AG08395 (cell line): ENCODE data around the gene USP9X.
"Not testable (repeated sequence)": the region's sequence is repeated elsewhere in the genome, so short reads cannot be mapped to it uniquely, and the experiment has no call there.

ENCODE experiments used
- DNase-seq: peaks from one replicate; pipeline ENCODE4 v3.0.0; 2012; ENCODE audit warnings: mixed read lengths, low spot score

USP9X gene

GRCh38 chrX:41084893-41085511 is at the start of gene USP9X:
USP9X (plus strand) TSS chrX:41085445; CDS start chrX:41123629, 38,184 bp downstream.
- peak; percentile 90 for DNase-seq

GRCh38 chrX:41035582-41035981 is 49.7 kb upstream of the USP9X start:
- no peak for DNase-seq

- DNase-seq, result no peak
Measured at GRCh38 chrX:41036668-41037326, 48.4 kb upstream of the USP9X start.

DNA sequence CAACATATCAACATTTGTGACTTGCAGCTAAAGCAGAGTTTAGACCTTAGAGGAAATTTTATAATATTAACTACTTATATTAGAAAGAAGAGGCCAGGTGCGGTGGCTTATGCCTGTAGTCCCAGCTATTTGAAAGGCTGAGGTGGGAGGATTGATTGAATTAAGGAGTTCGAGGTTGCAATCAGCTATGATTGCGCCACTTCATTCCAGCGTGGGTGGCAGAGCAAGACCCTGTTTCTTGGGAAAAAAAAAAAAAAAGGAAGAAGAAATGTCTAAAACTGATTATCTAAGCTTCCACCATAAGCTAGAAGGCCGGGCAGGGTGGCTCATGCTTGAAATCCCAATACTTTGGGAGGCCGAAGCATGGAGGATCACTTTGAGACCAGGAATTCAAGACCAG is 42.0 kb upstream of the USP9X start:
- no peak for DNase-seq

- peak; percentile 33 for DNase-seq
Measured at GRCh38 chrX:41043674-41044345, 41.4 kb upstream of the USP9X start.

GRCh38 chrX:41045960-41046567 is 39.2 kb upstream of the USP9X start:
- DNase-seq, result peak; percentile 15

DNA sequence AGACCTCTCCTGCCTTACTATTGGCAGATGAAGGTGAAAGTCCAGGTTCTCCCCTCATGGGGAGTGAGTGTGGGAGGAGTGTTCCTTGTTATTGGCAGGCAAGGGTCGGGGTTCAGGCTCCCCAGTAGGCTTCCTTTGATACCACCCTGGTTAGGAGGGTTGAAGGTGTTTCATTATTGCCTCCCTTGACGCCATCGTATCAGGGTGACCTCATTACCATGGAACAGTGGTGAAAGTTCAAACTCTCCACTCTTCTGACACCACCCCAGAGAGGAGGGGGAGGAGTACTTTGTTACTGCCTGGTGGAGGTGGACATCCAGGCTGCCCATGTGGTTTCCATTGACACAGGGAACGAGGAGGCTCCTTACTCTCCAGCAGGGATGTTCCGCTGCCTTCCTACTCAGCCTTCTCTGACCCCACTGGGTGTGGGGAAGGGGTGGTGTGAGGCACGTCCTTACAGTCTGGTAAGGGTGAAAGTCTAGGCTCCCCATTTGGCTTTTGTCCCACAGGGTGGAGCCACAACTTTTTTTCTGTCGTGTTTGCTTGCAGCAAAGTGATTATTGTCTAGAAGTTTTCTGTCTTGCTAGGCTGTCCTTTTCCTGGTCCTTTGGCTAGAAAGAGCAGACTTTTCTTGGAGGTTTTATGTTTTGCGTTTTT is 37.2 kb upstream of the USP9X start:
- DNase-seq, result no peak

DNA sequence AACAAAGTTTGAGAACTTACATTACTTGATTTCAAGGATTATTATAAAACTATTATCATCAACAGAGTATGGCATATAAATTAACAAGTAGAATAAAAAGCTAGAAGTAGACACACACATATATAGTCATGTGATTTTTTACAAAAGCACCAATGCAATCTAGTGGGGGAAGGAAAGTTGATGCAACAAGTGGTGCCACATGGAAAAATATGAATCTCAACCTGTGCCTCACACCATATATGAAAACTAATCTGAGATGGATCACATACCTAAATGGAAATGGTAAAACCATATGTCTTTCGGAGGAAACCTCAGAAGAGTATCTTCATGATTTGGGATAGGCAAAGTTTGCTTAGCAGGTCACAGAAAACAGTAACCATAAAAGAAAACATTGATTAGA is 34.9 kb upstream of the USP9X start:
- DNase-seq, result no peak

- DNase-seq, result no peak
Measured at GRCh38 chrX:41051288-41051687, 34.0 kb upstream of the USP9X start.

- DNase-seq, result no peak
Measured at GRCh38 chrX:41055740-41056139, 29.5 kb upstream of the USP9X start.

GRCh38 chrX:41063276-41063675 is 22.0 kb upstream of the USP9X start:
- DNase-seq, result not testable (repeated sequence)

GRCh38 chrX:41064018-41064417 is 21.2 kb upstream of the USP9X start:
- no peak for DNase-seq

DNA sequence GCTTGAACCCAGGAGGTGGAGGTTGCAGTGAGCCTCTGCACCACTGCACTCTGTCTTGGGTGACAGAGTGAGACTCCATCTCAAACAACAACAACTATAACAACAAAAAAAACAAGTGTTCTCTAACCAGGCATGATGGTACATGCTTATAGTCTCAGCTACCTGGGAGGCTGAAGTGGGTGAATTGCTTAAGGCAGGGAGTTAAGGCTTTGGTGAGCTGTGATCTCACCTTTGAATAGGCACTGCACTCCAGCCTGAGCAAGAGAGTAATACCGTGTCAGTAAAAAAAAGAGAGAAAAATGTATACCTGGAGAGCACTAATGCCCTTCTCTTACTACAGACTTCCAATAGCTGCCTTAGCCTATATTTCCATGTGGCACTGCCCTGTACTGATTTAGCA is 18.9 kb upstream of the USP9X start:
- DNase-seq, result no peak

GRCh38 chrX:41066969-41067368 is 18.3 kb upstream of the USP9X start:
- DNase-seq, result no peak

- DNase-seq, result no peak
Measured at GRCh38 chrX:41067721-41068120, 17.5 kb upstream of the USP9X start.

DNA sequence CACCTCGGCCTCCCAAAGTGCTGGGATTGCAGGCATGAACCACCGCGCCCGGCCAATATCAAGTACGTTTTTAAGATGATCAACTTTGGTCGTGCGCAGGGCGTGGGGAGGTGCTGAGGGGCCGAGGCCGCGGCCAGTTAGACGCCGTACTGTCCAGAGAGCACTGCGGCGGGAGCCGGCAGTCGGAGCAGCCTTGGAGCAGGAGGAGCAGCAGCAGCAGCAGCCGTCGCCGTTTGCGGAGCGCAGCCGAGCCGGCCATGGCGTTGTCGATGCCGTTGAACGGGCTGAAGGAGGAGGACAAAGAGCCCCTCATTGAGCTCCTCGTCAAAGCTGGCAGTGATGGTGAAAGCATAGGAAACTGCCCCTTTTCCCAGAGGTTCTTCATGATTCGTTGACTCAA is 8.5 kb upstream of the USP9X start:
- DNase-seq, result no peak

GRCh38 chrX:41081821-41082220 is 3.4 kb upstream of the USP9X start:
- no peak for DNase-seq

DNA sequence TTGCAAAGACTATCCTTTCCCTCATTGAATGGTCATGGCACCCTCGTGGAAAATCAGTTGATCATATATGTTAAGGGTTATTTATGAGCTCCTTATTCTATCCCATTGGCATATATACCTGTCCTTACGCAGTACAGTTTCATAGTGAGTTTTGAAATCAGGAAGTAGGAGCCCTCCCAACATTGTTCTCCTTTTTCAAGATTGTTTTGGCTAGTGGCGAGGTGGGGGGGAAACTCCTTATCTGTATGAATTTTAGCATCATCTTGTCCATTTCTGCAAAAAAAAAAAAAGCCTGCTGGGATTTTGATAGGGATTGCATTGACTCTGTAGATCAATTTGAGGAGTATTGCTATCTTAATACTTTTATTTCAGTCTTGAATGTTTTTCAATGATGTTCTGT is 2.5 kb upstream of the USP9X start:
- no peak for DNase-seq

GRCh38 chrX:41084044-41084892 is 977 bp upstream of the USP9X start:
- peak; percentile 92 for DNase-seq

GRCh38 chrX:41085512-41085877 is 250 bp downstream of the USP9X start:
- peak; percentile 59 for DNase-seq

GRCh38 chrX:41085878-41086626 is 807 bp downstream of the USP9X start:
- DNase-seq, result peak; percentile 50
